IPS DF 6.9 (cell line): ENCODE results near the gene ARHGAP42.

Experiments
- DNase-seq: peaks from one replicate; pipeline ENCODE4 v3.0.0-alpha.2; 2013; ENCODE audit warnings: low read depth, low spot score
- H3K27ac ChIP-seq: one replicate; pipeline ENCODE4 v1.5.1; 2013; ENCODE audit warnings: low read length, control low read depth
- H3K27me3 ChIP-seq: 2 replicates; pipeline ENCODE4 v1.6.1; 2013; ENCODE audit warnings: mild to moderate bottlenecking, low read length; ENCODE audit not compliant: control insufficient read depth, insufficient read depth
- H3K36me3 ChIP-seq: 2 replicates; pipeline ENCODE4 v1.6.1; 2013; ENCODE audit warnings: low read length; ENCODE audit not compliant: control insufficient read depth, insufficient read depth
- H3K4me1 ChIP-seq: 2 replicates; pipeline ENCODE4 v1.6.1; 2013; ENCODE audit warnings: low read length; ENCODE audit not compliant: control insufficient read depth, insufficient read depth
- H3K4me3 ChIP-seq: 2 replicates; pipeline ENCODE4 v1.5.1; 2013; ENCODE audit warnings: mild to moderate bottlenecking, low read length
- H3K9me3 ChIP-seq: 2 replicates; pipeline ENCODE4 v1.6.1; 2013; ENCODE audit warnings: low read length, inconsistent platforms; ENCODE audit not compliant: control insufficient read depth, insufficient read depth
- WGBS: extraction: QIAGEN DNeasy Blood & Tissue Kit; methylation state at CpG from one replicate; pipeline ENCODE4 v1.1.7; 2013; ENCODE audit warnings: mixed read lengths, missing lambda C conversion rate; ENCODE audit not compliant: insufficient read length, insufficient coverage; 5-methylcytosine and 5-hydroxymethylcytosine counted together

The ARHGAP42 gene

GRCh38 chr11:100719362-100719761, 32.3 kb downstream of the ARHGAP42 start:
- H3K4me3 ChIP-seq: no peak overlapping the region
- peak overlapping the region; percentile 92 for H3K27ac ChIP-seq

GRCh38 chr11:100719809-100720221, 32.7 kb downstream of the ARHGAP42 start:
- H3K9me3 ChIP-seq: no peaks in the 10 kb centered on the region
- DNase-seq: no peak
- no peak overlapping the region for H3K4me3 ChIP-seq
- no CpG with 5 or more reads among the region's 3 CpGs for WGBS
- peak overlapping the region; percentile 92 for H3K27ac ChIP-seq
- peaks cover 7% of the 10 kb centered on the region; the same call in 1 of the 2 replicates for H3K4me1 ChIP-seq
- no peaks in the 10 kb centered on the region for H3K27me3 ChIP-seq
- H3K36me3 ChIP-seq: no peaks in the 10 kb centered on the region

More at GRCh38 chr11:100719362-100719761, 32.3 kb downstream of the ARHGAP42 start:
- H3K9me3 ChIP-seq: no peaks in the 10 kb centered on the region
- no peaks in the 10 kb centered on the region for H3K36me3 ChIP-seq
- no peaks in the 10 kb centered on the region for H3K27me3 ChIP-seq
- peaks cover 7% of the 10 kb centered on the region; the same call in 1 of the 2 replicates for H3K4me1 ChIP-seq
- no CpG with 5 or more reads among the region's 2 CpGs for WGBS
- DNase-seq: peak; percentile 54

GRCh38 chr11:100726680-100727079, 39.6 kb downstream of the ARHGAP42 start:
- Histone ChIP-seq H3K27ac (no peak overlapping the region), H3K9me3 (no peaks in the 10 kb centered on the region), H3K27me3 (no peaks in the 10 kb centered on the region), H3K36me3 (no peaks in the 10 kb centered on the region), H3K4me3 (no peak overlapping the region), H3K4me1 (peaks cover 5% of the 10 kb centered on the region; the same call in 1 of the 2 replicates)
- no CpG with 5 or more reads among the region's 1 CpG for whole genome bisulfite sequencing
- DNase-seq: no peak

GRCh38 chr11:100727410-100727809, 40.3 kb downstream of the ARHGAP42 start:
- DNase-seq: no peak
- WGBS: no CpG with 5 or more reads among the region's 9 CpGs
- Histone ChIP-seq H3K27me3 (no peaks in the 10 kb centered on the region), H3K27ac (no peak overlapping the region), H3K9me3 (no peaks in the 10 kb centered on the region), H3K4me3 (no peak overlapping the region), H3K4me1 (peaks cover 5% of the 10 kb centered on the region; the same call in 1 of the 2 replicates), H3K36me3 (no peaks in the 10 kb centered on the region)

- H3K4me1 ChIP-seq: peaks cover 5% of the 10 kb centered on the region; the same call in 1 of the 2 replicates
- no peaks in the 10 kb centered on the region for H3K9me3 ChIP-seq
- WGBS: no CpG with 5 or more reads among the region's 3 CpGs
- no peak overlapping the region for H3K27ac ChIP-seq
- H3K36me3 ChIP-seq: no peaks in the 10 kb centered on the region
- no peak overlapping the region for H3K4me3 ChIP-seq
- DNase-seq: no peak
- H3K27me3 ChIP-seq: no peaks in the 10 kb centered on the region
These were observed 43.2 kb downstream of the ARHGAP42 start for GRCh38 chr11:100730266-100730665.

- H3K27ac ChIP-seq: no peak overlapping the region
- H3K27me3 ChIP-seq: no peaks in the 10 kb centered on the region
- DNase-seq: no peak
- WGBS: no CpG with 5 or more reads among the region's 1 CpG
- no peaks in the 10 kb centered on the region for H3K36me3 ChIP-seq
- peaks cover 5% of the 10 kb centered on the region for H3K4me1 ChIP-seq
- H3K9me3 ChIP-seq: no peaks in the 10 kb centered on the region
- H3K4me3 ChIP-seq: no peak overlapping the region
These were observed 44.4 kb downstream of the ARHGAP42 start for GRCh38 chr11:100731471-100731870.

- Histone ChIP-seq H3K9me3 (no peaks in the 10 kb centered on the region), H3K36me3 (no peaks in the 10 kb centered on the region), H3K4me3 (no peak overlapping the region), H3K27ac (no peak overlapping the region), H3K4me1 (no peaks in the 10 kb centered on the region; the same call in none of the 2 replicates), H3K27me3 (no peaks in the 10 kb centered on the region)
- DNase-seq: no peak
These were observed 45.9 kb downstream of the ARHGAP42 start for GRCh38 chr11:100732949-100733348.

GRCh38 chr11:100734743-100735527, 47.8 kb downstream of the ARHGAP42 start:
- Histone ChIP-seq H3K27me3 (no peaks in the 10 kb centered on the region), H3K36me3 (no peaks in the 10 kb centered on the region), H3K9me3 (no peaks in the 10 kb centered on the region), H3K27ac (no peak overlapping the region), H3K4me3 (no peak overlapping the region), H3K4me1 (peaks cover 2% of the 10 kb centered on the region)
- no CpG with 5 or more reads among the region's 1 CpG for WGBS
- no peak for DNase-seq

- WGBS: no CpG with 5 or more reads among the region's 5 CpGs
- Histone ChIP-seq H3K9me3 (no peaks in the 10 kb centered on the region), H3K4me3 (no peak overlapping the region), H3K27ac (no peak overlapping the region), H3K4me1 (peaks cover 2% of the 10 kb centered on the region), H3K36me3 (no peaks in the 10 kb centered on the region), H3K27me3 (no peaks in the 10 kb centered on the region)
- DNase-seq: no peak
These were observed 49.0 kb downstream of the ARHGAP42 start for GRCh38 chr11:100735949-100736675.

- H3K36me3 ChIP-seq: no peaks in the 10 kb centered on the region
- no peaks in the 10 kb centered on the region for H3K9me3 ChIP-seq
- H3K4me3 ChIP-seq: no peak overlapping the region
- DNase-seq: no peak
- H3K27ac ChIP-seq: no peak overlapping the region
- peaks cover 2% of the 10 kb centered on the region for H3K4me1 ChIP-seq
- no peaks in the 10 kb centered on the region for H3K27me3 ChIP-seq
- no CpG with 5 or more reads among the region's 2 CpGs for WGBS
These were observed 51.7 kb downstream of the ARHGAP42 start for GRCh38 chr11:100738701-100739270.
